GM10266 (cell line): ENCODE measurements around the gene AGRN.

Experiments
- DNase-seq: peaks from one replicate; pipeline ENCODE4 v3.0.0; 2012; ENCODE audit errors: extremely low spot score
- CTCF ChIP-seq: IDR thresholded peaks from 2 replicates; pipeline ENCODE4 v1.5.1; 2012; ENCODE audit warnings: mild to moderate bottlenecking, low read depth; ENCODE audit not compliant: control insufficient read depth, insufficient read depth; ENCODE audit errors: missing control alignments

AGRN gene

DNA sequence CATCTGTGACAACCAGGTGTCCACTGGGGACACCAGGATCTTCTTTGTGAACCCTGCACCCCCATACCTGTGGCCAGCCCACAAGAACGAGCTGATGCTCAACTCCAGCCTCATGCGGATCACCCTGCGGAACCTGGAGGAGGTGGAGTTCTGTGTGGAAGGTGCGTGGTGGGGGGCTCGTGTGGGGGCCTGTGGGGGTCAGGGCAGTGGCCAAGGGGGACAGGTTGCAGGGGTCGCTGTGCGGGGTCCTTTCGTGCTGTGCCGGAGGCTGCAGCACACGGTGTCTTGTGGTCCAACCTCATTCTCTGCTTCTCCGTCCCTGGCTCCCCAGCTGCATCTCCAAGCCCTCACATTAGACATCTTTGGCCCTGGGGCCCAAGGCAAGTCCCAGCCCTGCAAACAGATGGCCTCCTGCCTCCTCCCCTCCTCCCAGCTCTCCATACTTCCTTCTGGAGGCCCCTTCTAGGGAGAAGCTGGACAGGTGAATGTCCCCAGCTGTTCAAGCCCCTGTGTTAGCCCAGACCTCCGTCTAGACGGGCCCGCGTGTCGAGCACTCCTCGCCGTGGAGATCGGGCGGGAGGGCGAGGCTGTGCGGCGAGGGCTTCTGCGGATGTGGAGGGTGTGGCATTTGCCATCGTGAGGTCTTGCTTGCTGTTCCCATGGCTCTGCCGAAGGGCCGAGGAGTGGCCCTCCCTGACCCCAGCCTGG, 2.5 kb downstream of the AGRN start:
- no peak for TF ChIP-seq CTCF
- no peak for DNase-seq

- no peak for TF ChIP-seq CTCF
- DNase-seq, result no peak
These were observed 3.8 kb downstream of the AGRN start for GRCh38 chr1:1023700-1024099.

DNA sequence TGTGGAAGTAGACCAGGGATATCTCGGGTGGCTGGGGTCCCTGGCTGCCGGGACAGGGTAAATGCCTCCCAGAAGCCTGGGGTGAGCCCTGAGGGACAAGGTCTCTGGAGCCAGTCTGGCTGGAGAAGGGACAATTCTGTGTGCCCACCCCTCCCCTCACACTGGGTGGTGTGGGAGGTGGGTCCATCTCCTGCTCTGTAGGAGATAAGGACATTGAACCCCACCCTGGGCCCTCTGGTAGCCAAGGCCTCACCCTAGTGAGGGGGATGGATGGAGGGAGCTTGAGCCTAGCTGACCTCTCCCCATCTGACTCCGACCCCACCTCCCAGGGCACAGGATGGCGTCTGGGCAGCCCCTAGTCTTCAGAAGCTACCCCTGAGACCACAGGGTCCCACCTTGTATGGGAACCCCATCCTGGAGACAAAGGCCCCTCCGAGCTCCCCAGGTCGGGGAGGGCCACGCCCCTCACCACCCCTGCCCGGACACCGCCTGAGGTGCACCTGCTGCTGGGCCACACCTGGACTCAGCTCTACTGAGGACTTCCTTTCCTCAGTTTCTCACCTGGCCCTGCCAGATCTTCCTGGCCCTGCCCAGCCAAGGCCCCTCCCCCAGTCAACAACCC, 4.3 kb downstream of the AGRN start:
- no peak for TF ChIP-seq CTCF
- DNase-seq, result no peak

GRCh38 chr1:1024771-1025699, 5.1 kb downstream of the AGRN start:
- no peak for TF ChIP-seq CTCF
- DNase-seq, result no peak

GRCh38 chr1:1025730-1026129, 5.8 kb downstream of the AGRN start:
- no peak for DNase-seq
- TF ChIP-seq CTCF, result no peak

GRCh38 chr1:1026599-1027413, 6.9 kb downstream of the AGRN start:
- no peak for TF ChIP-seq CTCF

More at GRCh38 chr1:1026599-1027413, 6.9 kb downstream of the AGRN start:
- no peak for DNase-seq
